Skeletal muscle satellite cell (primary cell): ENCODE measurements around the gene NOD2.

ENCODE experiments used
- H3K27me3 ChIP-seq: 2 replicates; pipeline ENCODE4 v1.7.0; 2013; ENCODE audit warnings: low read length; ENCODE audit not compliant: control insufficient read depth, insufficient read depth
- H3K36me3 ChIP-seq: 2 replicates; pipeline ENCODE4 v1.7.0; 2013; ENCODE audit warnings: mild to moderate bottlenecking, control low read depth, low read length; ENCODE audit not compliant: insufficient read depth
- H3K4me1 ChIP-seq: 2 replicates; pipeline ENCODE4 v1.7.0; 2013; ENCODE audit warnings: low read length; ENCODE audit not compliant: control insufficient read depth, insufficient read depth
- H3K4me2 ChIP-seq: 2 replicates; pipeline ENCODE4 v1.7.0; 2013; ENCODE audit warnings: mild to moderate bottlenecking, low read length
- H3K4me3 ChIP-seq: 2 replicates; pipeline ENCODE4 v1.7.0; 2013; ENCODE audit warnings: low read length
- H3K9ac ChIP-seq: 2 replicates; pipeline ENCODE4 v1.7.0; 2013; ENCODE audit warnings: mild to moderate bottlenecking, low read depth, low read length, moderate library complexity
- H3K9me3 ChIP-seq: replicated peaks from 2 replicates; pipeline ENCODE4 v1.7.0; 2013; ENCODE audit warnings: mild to moderate bottlenecking, control low read depth, low read length

The NOD2 gene

DNA sequence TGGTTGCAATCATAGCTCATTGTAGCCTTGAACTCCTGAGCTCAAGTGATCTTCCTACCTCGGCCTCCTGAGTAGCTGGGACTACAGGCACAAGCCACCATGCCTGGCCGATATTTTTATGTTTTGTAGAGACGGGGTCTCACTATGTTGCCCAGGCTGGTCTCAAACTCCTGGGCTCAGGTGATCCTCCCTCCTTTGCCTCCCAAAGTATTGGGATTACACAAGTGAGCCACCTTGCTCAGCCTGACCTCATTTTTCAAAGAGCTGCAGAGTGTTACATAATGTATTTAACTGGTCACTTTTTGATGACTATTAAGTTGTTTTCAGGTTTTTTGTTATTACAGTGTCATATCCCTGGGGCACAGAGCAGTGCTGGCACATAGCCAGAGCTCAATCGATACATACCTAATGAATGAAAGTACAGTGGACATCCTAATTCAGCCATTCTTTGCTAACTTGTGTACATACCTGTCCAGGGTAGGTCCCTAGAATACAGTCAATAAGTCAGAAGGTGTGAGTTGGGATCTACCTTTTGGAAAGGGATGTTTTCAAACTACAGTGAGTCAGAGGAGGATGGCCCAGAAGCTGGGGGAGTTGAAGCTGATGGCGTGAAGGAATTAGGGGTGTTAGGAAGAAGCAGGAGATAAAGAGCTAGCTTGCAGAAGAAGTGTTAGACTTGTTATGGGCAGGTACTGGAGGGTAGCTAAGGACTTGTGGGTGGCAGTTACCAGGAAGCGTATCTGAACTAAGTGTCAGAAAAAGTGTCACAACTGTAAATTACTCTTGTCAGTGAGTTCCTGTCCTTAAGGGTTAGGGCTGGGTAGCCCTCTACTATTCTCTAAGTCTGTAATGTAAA is 28.4 kb downstream of the NOD2 start:
- Histone ChIP-seq H3K9ac (no peak overlapping the region), H3K36me3 (no peaks in the 10 kb centered on the region), H3K4me1 (no peaks in the 10 kb centered on the region), H3K27me3 (no peaks in the 10 kb centered on the region), H3K9me3 (no peaks in the 10 kb centered on the region), H3K4me2 (no peak overlapping the region), H3K4me3 (no peak overlapping the region)

DNA sequence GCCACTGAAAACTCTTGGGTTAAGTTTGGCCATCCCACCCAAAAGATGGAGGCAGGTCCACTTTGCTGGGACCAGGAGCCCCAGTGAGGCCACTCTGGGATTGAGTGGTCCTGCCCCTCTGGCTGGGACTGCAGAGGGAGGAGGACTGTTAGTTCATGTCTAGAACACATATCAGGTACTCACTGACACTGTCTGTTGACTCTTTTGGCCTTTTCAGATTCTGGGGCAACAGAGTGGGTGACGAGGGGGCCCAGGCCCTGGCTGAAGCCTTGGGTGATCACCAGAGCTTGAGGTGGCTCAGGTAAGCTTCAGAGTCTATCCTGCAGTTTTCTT is 29.0 kb downstream of the NOD2 start:
- Histone ChIP-seq H3K9me3 (no peaks in the 10 kb centered on the region), H3K9ac (no peak overlapping the region), H3K27me3 (no peaks in the 10 kb centered on the region), H3K4me1 (no peaks in the 10 kb centered on the region), H3K36me3 (no peaks in the 10 kb centered on the region), H3K4me2 (no peak overlapping the region), H3K4me3 (no peak overlapping the region)

GRCh38 chr16:50722960-50723359 is 29.6 kb downstream of the NOD2 start:
- no peaks in the 10 kb centered on the region for H3K27me3 ChIP-seq
- no peaks in the 10 kb centered on the region for H3K9me3 ChIP-seq
- no peaks in the 10 kb centered on the region for H3K36me3 ChIP-seq
- no peaks in the 10 kb centered on the region for H3K4me1 ChIP-seq
- H3K4me2 ChIP-seq: no peak overlapping the region
- H3K4me3 ChIP-seq: no peak overlapping the region
- no peak overlapping the region for H3K9ac ChIP-seq

GRCh38 chr16:50724306-50724705 is 30.9 kb downstream of the NOD2 start:
- no peaks in the 10 kb centered on the region for H3K27me3 ChIP-seq
- H3K9me3 ChIP-seq: no peaks in the 10 kb centered on the region
- no peak overlapping the region for H3K4me3 ChIP-seq
- H3K4me2 ChIP-seq: no peak overlapping the region
- no peaks in the 10 kb centered on the region for H3K4me1 ChIP-seq
- H3K36me3 ChIP-seq: no peaks in the 10 kb centered on the region
- H3K9ac ChIP-seq: no peak overlapping the region

DNA sequence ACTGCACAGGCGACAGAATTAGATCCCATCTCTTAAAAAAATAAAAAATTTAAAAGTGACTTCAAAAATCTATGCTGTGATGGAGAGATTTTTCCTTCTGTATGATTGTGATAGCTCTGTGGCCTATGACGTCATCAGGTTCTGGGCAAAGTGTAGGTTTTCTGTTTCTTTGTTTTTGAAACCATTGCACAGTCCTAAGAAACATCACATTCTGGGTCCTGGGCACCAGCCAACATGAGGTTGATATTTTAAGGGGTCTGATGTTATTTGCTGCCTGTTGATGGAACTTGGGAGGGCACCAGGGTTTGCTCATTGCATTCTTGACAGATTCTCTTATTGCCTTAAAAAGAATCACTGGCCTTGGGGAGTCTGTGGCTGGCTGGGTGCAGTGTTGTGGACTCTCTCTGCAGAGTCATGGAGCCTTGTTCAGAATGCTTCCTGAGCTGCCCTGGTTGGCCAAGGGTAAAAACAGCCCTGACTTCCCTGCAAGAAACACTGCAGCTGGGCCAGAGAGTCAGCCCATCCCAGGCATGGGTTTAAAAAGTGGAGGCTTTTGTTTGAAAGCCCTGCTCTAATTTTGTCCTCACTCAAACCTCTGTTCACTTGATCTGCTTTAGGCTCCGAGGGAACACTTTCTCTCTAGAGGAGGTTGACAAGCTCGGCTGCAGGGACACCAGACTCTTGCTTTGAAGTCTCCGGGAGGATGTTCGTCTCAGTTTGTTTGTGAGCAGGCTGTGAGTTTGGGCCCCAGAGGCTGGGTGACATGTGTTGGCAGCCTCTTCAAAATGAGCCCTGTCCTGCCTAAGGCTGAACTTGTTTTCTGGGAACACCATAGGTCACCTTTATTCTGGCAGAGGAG is 38.0 kb downstream of the NOD2 start:
- no peak overlapping the region for H3K4me3 ChIP-seq
- no peaks in the 10 kb centered on the region for H3K36me3 ChIP-seq

GRCh38 chr16:50731989-50732832 is 38.8 kb downstream of the NOD2 start:
- no peaks in the 10 kb centered on the region for H3K27me3 ChIP-seq
- no peak overlapping the region for H3K4me2 ChIP-seq
- no peak overlapping the region for H3K4me3 ChIP-seq
- H3K36me3 ChIP-seq: no peaks in the 10 kb centered on the region
- H3K9ac ChIP-seq: no peak overlapping the region
- H3K4me1 ChIP-seq: no peaks in the 10 kb centered on the region
- no peaks in the 10 kb centered on the region for H3K9me3 ChIP-seq

More for the DNA sequence above, 38.0 kb downstream of the NOD2 start:
- no peak overlapping the region for H3K9ac ChIP-seq
- no peaks in the 10 kb centered on the region for H3K4me1 ChIP-seq
- no peaks in the 10 kb centered on the region for H3K9me3 ChIP-seq
- H3K27me3 ChIP-seq: no peaks in the 10 kb centered on the region
- H3K4me2 ChIP-seq: no peak overlapping the region

DNA sequence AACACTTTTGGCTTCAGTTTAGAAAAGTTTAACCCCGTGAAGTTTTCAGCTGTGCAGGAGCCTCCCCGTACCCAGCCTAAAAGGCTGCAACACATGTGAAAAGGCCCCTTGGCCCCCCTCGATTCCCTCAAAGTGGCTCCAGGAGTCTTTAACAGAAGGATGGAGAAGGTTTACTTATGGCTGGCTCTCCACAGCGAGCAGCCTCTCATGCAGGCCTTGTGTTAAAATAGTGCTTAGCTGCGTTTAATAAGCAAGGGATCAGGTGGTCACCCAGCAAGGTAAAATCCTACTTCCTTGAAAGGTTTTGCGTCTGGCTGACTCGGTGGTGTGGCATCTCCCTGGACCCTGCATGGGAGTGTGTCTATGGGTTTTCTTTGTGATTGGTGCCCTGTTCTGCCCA is 40.1 kb downstream of the NOD2 start:
- H3K9ac ChIP-seq: no peak overlapping the region
- no peak overlapping the region for H3K4me2 ChIP-seq
- H3K27me3 ChIP-seq: no peaks in the 10 kb centered on the region
- no peaks in the 10 kb centered on the region for H3K4me1 ChIP-seq
- no peak overlapping the region for H3K4me3 ChIP-seq
- no peaks in the 10 kb centered on the region for H3K36me3 ChIP-seq
- H3K9me3 ChIP-seq: no peaks in the 10 kb centered on the region

GRCh38 chr16:50735629-50736122 is 42.3 kb downstream of the NOD2 start:
- Histone ChIP-seq H3K27me3 (no peaks in the 10 kb centered on the region), H3K4me2 (no peak overlapping the region), H3K9ac (no peak overlapping the region), H3K4me3 (no peak overlapping the region), H3K9me3 (no peaks in the 10 kb centered on the region), H3K4me1 (no peaks in the 10 kb centered on the region), H3K36me3 (no peaks in the 10 kb centered on the region)

DNA sequence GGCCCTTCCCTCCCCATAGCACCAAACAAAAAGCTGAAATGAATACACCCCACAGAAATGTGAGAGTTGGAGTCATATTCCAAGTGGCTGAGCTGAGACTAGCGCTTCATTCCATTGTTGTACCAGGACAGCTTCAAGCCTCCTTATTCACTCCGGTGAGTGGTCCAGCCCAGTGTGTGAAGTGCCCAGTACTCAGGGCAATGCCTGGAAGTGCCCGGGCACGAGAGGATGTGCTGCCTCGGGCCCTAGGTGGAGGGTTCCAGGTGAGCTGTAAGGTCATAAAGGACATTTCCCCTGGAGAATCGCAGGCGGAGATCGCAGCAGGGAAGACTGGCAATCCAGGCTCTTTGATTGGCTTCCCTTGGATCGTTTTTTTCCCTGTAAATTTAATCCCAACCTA is 43.0 kb downstream of the NOD2 start:
- Histone ChIP-seq H3K4me1 (peaks cover 7% of the 10 kb centered on the region), H3K4me3 (no peak overlapping the region), H3K27me3 (no peaks in the 10 kb centered on the region), H3K9me3 (no peaks in the 10 kb centered on the region), H3K9ac (no peak overlapping the region), H3K4me2 (no peak overlapping the region), H3K36me3 (no peaks in the 10 kb centered on the region)

DNA sequence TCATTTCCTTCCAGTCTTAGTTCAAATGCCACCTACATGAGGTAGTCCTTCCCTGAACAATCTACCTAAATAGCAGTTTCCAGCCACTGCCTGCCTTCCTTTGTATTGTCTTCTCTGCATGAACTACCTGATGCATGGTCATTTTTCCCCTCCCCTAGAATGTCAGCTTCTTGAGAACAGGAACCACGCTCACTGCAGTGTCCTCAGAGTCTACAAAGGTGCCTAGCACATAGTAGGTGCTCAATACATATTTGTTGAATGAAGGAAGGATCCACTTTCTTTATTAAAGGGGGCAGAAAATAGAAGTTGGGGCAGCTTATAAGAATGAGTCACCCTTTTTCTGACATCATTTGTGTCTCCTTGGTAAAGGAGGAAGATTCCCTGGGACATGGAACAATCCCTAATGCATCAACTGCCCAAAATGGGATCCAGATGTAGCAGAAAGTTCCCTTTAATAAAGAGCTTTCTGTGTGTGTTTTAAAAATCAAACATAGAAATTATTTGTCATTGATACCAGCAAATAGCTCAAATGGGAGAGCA is 44.1 kb downstream of the NOD2 start:
- Histone ChIP-seq H3K4me3 (no peak overlapping the region), H3K9ac (no peak overlapping the region), H3K36me3 (no peaks in the 10 kb centered on the region), H3K27me3 (no peaks in the 10 kb centered on the region), H3K9me3 (no peaks in the 10 kb centered on the region), H3K4me2 (no peak overlapping the region), H3K4me1 (peaks cover 7% of the 10 kb centered on the region)

DNA sequence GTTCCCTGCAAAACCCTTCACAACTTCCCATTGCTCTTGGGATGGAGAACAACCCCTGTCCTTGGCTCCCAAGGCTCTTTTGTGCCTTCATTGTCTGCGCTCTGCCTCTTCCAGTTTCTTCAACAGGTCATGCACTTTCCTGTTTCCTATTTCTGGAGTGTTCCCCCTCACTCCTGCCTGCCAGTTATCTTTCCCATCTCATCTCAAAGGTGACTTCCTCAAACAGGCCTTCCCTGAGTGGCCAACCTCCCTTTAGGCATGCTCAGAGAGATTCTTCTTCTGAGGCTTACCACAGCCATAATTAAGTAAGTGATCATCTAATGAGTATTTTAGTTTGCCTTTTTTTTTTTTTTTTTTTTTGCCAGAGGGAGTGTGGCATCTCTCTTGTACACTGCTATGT is 45.6 kb downstream of the NOD2 start:
- H3K9me3 ChIP-seq: no peaks in the 10 kb centered on the region
- no peak overlapping the region for H3K9ac ChIP-seq
- H3K27me3 ChIP-seq: no peaks in the 10 kb centered on the region
- no peak overlapping the region for H3K4me2 ChIP-seq
- H3K4me1 ChIP-seq: peaks cover 19% of the 10 kb centered on the region
- no peak overlapping the region for H3K4me3 ChIP-seq
- no peaks in the 10 kb centered on the region for H3K36me3 ChIP-seq
